Suprapubic skin (tissue), 4 donors: ENCODE measurements around the gene MAT1A. TPM values are rescaled to one million over a fixed set of nuclear protein-coding genes. Genes with fewer than 3 reads are reported as not detected.

Experiments used
- DNase-seq, 2 donors: peaks; one replicate each; pipeline ENCODE4 v3.0.0-alpha.2; 2019; ENCODE audit warnings: low spot score in 2 of 2
- H3K27ac ChIP-seq: fragments of 200-600 bp; sonication (generic); one replicate; pipeline ENCODE4 v1.5.1; 2019
- H3K27me3 ChIP-seq: fragments of 200-600 bp; sonication (generic); one replicate; pipeline ENCODE4 v1.5.1; 2019
- H3K36me3 ChIP-seq: fragments of 200-600 bp; sonication (generic); one replicate; pipeline ENCODE4 v1.5.1; 2019
- H3K4me1 ChIP-seq: fragments of 200-600 bp; sonication (generic); one replicate; pipeline ENCODE4 v1.5.1; 2019
- H3K4me3 ChIP-seq: fragments of 200-600 bp; sonication (generic); one replicate; pipeline ENCODE4 v1.5.1; 2019; ENCODE audit warnings: mild to moderate bottlenecking
- H3K9me3 ChIP-seq: fragments of 200-600 bp; sonication (generic); one replicate; pipeline ENCODE4 v1.5.1; 2019
- EP300 ChIP-seq: sonication (generic); formaldehyde crosslinking; IDR thresholded peaks from one replicate; pipeline ENCODE4 v1.6.1; 2017; ENCODE audit warnings: antibody characterized with exemption
- POLR2A ChIP-seq, 2 donors: fragments of 450-650 bp; IDR thresholded peaks; one replicate each; pipeline ENCODE4 v1.6.1; 2017; ENCODE audit warnings: antibody characterized with exemption in 2 of 2, mild to moderate bottlenecking in 2 of 2, moderate library complexity in 2 of 2
- POLR2AphosphoS5 ChIP-seq, 3 donors: sonication (generic); formaldehyde crosslinking; IDR thresholded peaks; one replicate each; pipeline ENCODE4 v1.6.1; 2017; ENCODE audit warnings: antibody characterized with exemption in 3 of 3
- WGBS: methylation state at CpG from one replicate; pipeline ENCODE4 v1.1.5; 2018; 5-methylcytosine and 5-hydroxymethylcytosine counted together
- total RNA-seq, 4 donors: library from RNA; depleted of rRNA; stranded (reverse); fragments of >200 nt; gene quantifications; one replicate each; pipeline ENCODE4 v1.1.0, GENCODE V29; 2016
- TF ChIP-seq, protein P1 (sequence below), 2 donors: fragments of 200-600 bp in 1 of 2; fragments of 450-650 bp in 1 of 2; sonication (generic) in 1 of 2; IDR thresholded peaks; one replicate each; pipeline ENCODE4 v1.5.1; 2016 to 2019; ENCODE audit warnings: antibody characterized with exemption in 2 of 2, mild to moderate bottlenecking in 1 of 2, moderate library complexity in 1 of 2

MAT1A gene
- 10 to 100 TPM in 1 of 4 donors, 1 to 10 TPM in 3; 3.3 to 13.3 (median 4.9) TPM for total RNA-seq

- no peaks in the 10 kb centered on the region for H3K9me3 ChIP-seq
- TF ChIP-seq POLR2AphosphoS5 (IDR thresholded peaks at IDR 0.05), result peak in 1 of 3 donors; percentile 16
- TF ChIP-seq, protein P1, sequence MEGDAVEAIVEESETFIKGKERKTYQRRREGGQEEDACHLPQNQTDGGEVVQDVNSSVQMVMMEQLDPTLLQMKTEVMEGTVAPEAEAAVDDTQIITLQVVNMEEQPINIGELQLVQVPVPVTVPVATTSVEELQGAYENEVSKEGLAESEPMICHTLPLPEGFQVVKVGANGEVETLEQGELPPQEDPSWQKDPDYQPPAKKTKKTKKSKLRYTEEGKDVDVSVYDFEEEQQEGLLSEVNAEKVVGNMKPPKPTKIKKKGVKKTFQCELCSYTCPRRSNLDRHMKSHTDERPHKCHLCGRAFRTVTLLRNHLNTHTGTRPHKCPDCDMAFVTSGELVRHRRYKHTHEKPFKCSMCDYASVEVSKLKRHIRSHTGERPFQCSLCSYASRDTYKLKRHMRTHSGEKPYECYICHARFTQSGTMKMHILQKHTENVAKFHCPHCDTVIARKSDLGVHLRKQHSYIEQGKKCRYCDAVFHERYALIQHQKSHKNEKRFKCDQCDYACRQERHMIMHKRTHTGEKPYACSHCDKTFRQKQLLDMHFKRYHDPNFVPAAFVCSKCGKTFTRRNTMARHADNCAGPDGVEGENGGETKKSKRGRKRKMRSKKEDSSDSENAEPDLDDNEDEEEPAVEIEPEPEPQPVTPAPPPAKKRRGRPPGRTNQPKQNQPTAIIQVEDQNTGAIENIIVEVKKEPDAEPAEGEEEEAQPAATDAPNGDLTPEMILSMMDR (IDR thresholded peaks at IDR 0.05), result peak in 1 of 2 donors; percentile 12
- no peak for TF ChIP-seq POLR2A (IDR thresholded peaks at IDR 0.05)
- DNase-seq, result no peak
- 15% methylated on average over 9 of the region's 9 CpGs for WGBS
- H3K4me1 ChIP-seq, result peaks cover 11% of the 10 kb centered on the region
- peak within 1 kb of the TSS; percentile 61 for H3K27ac ChIP-seq
- H3K27me3 ChIP-seq, result no peaks in the 10 kb centered on the region
- H3K36me3 ChIP-seq, result no peaks in the 10 kb centered on the region
- H3K4me3 ChIP-seq, result no peak within 1 kb of the TSS
Measured at GRCh38 chr10:80289451-80290287, at the start of gene MAT1A. MAT1A (minus strand) TSS chr10:80289658; CDS start chr10:80289423, 235 bp downstream.

GRCh38 chr10:80333983-80334382 is 44.5 kb upstream of the MAT1A start:
- no peak overlapping the region for H3K27ac ChIP-seq
- 84% methylated on average over 1 of the region's 1 CpG for WGBS
- no peaks in the 10 kb centered on the region for H3K36me3 ChIP-seq
- no peak for DNase-seq
- no peaks in the 10 kb centered on the region for H3K9me3 ChIP-seq
- no peaks in the 10 kb centered on the region for H3K27me3 ChIP-seq
- H3K4me1 ChIP-seq, result peaks cover 7% of the 10 kb centered on the region
- H3K4me3 ChIP-seq, result no peak overlapping the region
- TF ChIP-seq EP300, result no peak

- WGBS, result 85% methylated on average over 6 of the region's 6 CpGs
- H3K4me1 ChIP-seq, result no peaks in the 10 kb centered on the region
- H3K27ac ChIP-seq, result no peak overlapping the region
- peaks cover 4% of the 10 kb centered on the region for H3K27me3 ChIP-seq
- no peaks in the 10 kb centered on the region for H3K9me3 ChIP-seq
- no peaks in the 10 kb centered on the region for H3K36me3 ChIP-seq
- TF ChIP-seq, protein P1 (IDR thresholded peaks at IDR 0.05), result no peak
- no peak for TF ChIP-seq POLR2AphosphoS5 (IDR thresholded peaks at IDR 0.05)
- no peak for TF ChIP-seq EP300
- TF ChIP-seq POLR2A (IDR thresholded peaks at IDR 0.05), result no peak
- no peak overlapping the region for H3K4me3 ChIP-seq
- DNase-seq, result no peak
Measured at GRCh38 chr10:80324891-80325364, 35.5 kb upstream of the MAT1A start.

DNA sequence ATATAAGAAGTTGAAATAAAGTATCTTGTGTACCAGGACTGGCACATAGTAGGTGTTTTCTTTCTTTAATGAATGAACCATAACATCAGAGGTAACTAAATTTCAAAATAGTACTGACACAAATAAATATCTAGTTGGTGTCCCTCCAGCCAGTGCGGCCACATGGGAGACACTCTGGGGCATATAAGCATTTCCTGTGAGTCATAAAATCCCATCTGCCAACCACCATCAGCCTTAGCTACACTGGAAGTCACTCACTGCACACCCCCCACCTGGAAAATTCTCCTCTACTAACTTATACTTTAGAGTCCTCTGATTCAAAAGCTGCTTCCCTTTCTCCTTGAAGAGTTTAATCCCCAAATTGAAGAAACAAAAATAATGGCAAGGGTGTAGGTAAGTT is 34.6 kb upstream of the MAT1A start:
- TF ChIP-seq EP300, result no peak
- TF ChIP-seq POLR2A (IDR thresholded peaks at IDR 0.05), result no peak
- TF ChIP-seq, protein P1 (IDR thresholded peaks at IDR 0.05), result no peak
- no peak for TF ChIP-seq POLR2AphosphoS5 (IDR thresholded peaks at IDR 0.05)
- 17% methylated on average over 1 of the region's 1 CpG for WGBS
- H3K27me3 ChIP-seq, result peaks cover 4% of the 10 kb centered on the region

DNA sequence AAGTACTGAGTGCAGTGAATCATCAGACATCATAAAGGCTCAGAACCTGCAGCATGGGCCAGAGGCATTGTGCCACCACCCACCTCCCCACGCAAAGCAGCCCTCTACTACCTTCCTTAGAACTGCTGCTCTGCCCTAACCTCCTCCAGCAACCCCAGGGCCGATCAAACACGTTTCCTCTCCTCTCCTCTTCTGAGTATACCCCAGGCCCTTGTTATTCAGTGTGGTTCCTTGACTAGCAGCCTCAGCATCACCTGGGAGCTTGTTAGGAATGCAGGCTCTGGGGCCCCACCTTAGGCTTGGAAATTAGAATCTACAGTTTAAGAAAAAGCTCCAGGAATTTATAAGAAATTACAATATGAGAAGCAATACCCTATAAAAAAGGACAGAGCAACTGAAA is 33.9 kb upstream of the MAT1A start:
- no peak overlapping the region for H3K27ac ChIP-seq
- TF ChIP-seq, protein P1 (IDR thresholded peaks at IDR 0.05), result no peak
- TF ChIP-seq POLR2A (IDR thresholded peaks at IDR 0.05) (no peak), POLR2AphosphoS5 (IDR thresholded peaks at IDR 0.05) (no peak), EP300 (no peak)
- no peak for DNase-seq

More for the DNA sequence above, 34.6 kb upstream of the MAT1A start:
- Histone ChIP-seq H3K27ac (no peak overlapping the region), H3K4me1 (no peaks in the 10 kb centered on the region), H3K36me3 (no peaks in the 10 kb centered on the region), H3K4me3 (no peak overlapping the region), H3K9me3 (no peaks in the 10 kb centered on the region)
- DNase-seq, result no peak

More for the DNA sequence above, 33.9 kb upstream of the MAT1A start:
- H3K4me3 ChIP-seq, result no peak overlapping the region
- no peaks in the 10 kb centered on the region for H3K9me3 ChIP-seq
- no peaks in the 10 kb centered on the region for H3K36me3 ChIP-seq
- H3K27me3 ChIP-seq, result peaks cover 4% of the 10 kb centered on the region
- 51% methylated on average over 3 of the region's 3 CpGs for WGBS
- no peaks in the 10 kb centered on the region for H3K4me1 ChIP-seq
